Fibroblast of skin of scalp (primary cell): ENCODE results near the gene CHST14.
A peak's percentile ranks its signal among the peaks of the same experiment; 100 is the strongest.

Experiments
- DNase-seq: peaks from one replicate; pipeline ENCODE4 v3.0.0-alpha.2; 2013

Gene CHST14

GRCh38 chr15:40493089-40493840, 22.5 kb downstream of the CHST14 start:
- no peak for DNase-seq

- DNase-seq: no peak
These were observed 24.7 kb downstream of the CHST14 start for GRCh38 chr15:40495516-40495915.

- peak; percentile 47 for DNase-seq
These were observed 27.6 kb downstream of the CHST14 start for GRCh38 chr15:40498418-40498817.

- no peak for DNase-seq
These were observed 28.1 kb downstream of the CHST14 start for GRCh38 chr15:40498891-40499290.

- DNase-seq: no peak
These were observed 29.1 kb downstream of the CHST14 start for GRCh38 chr15:40499931-40500330.

- peak; percentile 27 for DNase-seq
These were observed 30.0 kb downstream of the CHST14 start for GRCh38 chr15:40500568-40501330.

GRCh38 chr15:40501487-40501886, 30.7 kb downstream of the CHST14 start:
- no peak for DNase-seq

- peak; percentile 76 for DNase-seq
These were observed 36.3 kb downstream of the CHST14 start for GRCh38 chr15:40506964-40507571.

GRCh38 chr15:40508216-40508615, 37.4 kb downstream of the CHST14 start:
- no peak for DNase-seq

GRCh38 chr15:40510201-40510600, 39.4 kb downstream of the CHST14 start:
- peak; percentile 28 for DNase-seq

- no peak for DNase-seq
These were observed 40.3 kb downstream of the CHST14 start for GRCh38 chr15:40511093-40511471.

- DNase-seq: peak; percentile 25
These were observed 40.8 kb downstream of the CHST14 start for GRCh38 chr15:40511472-40512133.

- DNase-seq: no peak
These were observed 41.7 kb downstream of the CHST14 start for GRCh38 chr15:40512440-40512839.

- DNase-seq: no peak
These were observed 42.8 kb downstream of the CHST14 start for GRCh38 chr15:40513609-40514008.

- DNase-seq: no peak
These were observed 45.5 kb downstream of the CHST14 start for GRCh38 chr15:40516322-40516721.
